CD14-positive monocyte (primary cell): ENCODE data around the gene SYNGAP1. TPM values are rescaled to one million over a fixed set of nuclear protein-coding genes. Genes with fewer than 3 reads are reported as not detected.
"Not testable (repeated sequence)": the region's sequence is repeated elsewhere in the genome, so short reads cannot be mapped to it uniquely, and the experiment has no call there.

Experiments used
- DNase-seq, 3 donors: peaks; one replicate each; pipeline ENCODE4 v3.0.0-alpha.2; 2011 to 2022
- H2AFZ ChIP-seq: 2 replicates; pipeline ENCODE4 v1.6.0; 2012; ENCODE audit warnings: mild to moderate bottlenecking, low read depth, low read length, inconsistent platforms; ENCODE audit not compliant: insufficient read depth, poor library complexity, severe bottlenecking
- H3K27ac ChIP-seq, 2 donors: 1 replicate in 1 of 2; 2 replicates in 1 of 2; pipeline ENCODE4 v1.5.1; 2012 to 2013; ENCODE audit warnings: low read length in 2 of 2, control low read depth in 1 of 2, inconsistent platforms in 1 of 2, low read depth in 1 of 2, mild to moderate bottlenecking in 1 of 2
- H3K27me3 ChIP-seq, 2 donors: one replicate each; pipeline versions ENCODE4 v1.6.0 to v1.6.1; 2011 to 2013; ENCODE audit warnings: low read length in 2 of 2; ENCODE audit not compliant: control insufficient read depth in 2 of 2, insufficient read depth in 2 of 2
- H3K36me3 ChIP-seq, 2 donors: replicated peaks in 1 of 2; 1 replicate in 1 of 2; 2 replicates in 1 of 2; pipeline versions ENCODE4 v1.5.1 to v1.6.1; 2012 to 2013; ENCODE audit warnings: low read length in 2 of 2, control low read depth in 1 of 2, inconsistent platforms in 1 of 2, mild to moderate bottlenecking in 1 of 2; ENCODE audit not compliant: insufficient read depth in 2 of 2, control insufficient read depth in 1 of 2
- H3K4me1 ChIP-seq, 2 donors: 1 replicate in 1 of 2; 2 replicates in 1 of 2; pipeline versions ENCODE4 v1.5.1 to v1.6.1; 2012 to 2013; ENCODE audit warnings: low read length in 2 of 2, control low read depth in 1 of 2, inconsistent platforms in 1 of 2, mild to moderate bottlenecking in 1 of 2, moderate library complexity in 1 of 2; ENCODE audit not compliant: insufficient read depth in 2 of 2, control insufficient read depth in 1 of 2
- H3K4me2 ChIP-seq: replicated peaks from 2 replicates; pipeline ENCODE3; 2012; ENCODE audit warnings: low read length, moderate library complexity, mild to moderate bottlenecking; ENCODE audit not compliant: poor library complexity, severe bottlenecking; ENCODE audit errors: extremely low read depth
- H3K4me3 ChIP-seq, 3 experiments: fragments of 200-600 bp in 1 of 3; sonication (generic) in 1 of 3; replicated peaks in 1 of 3; 1 replicate in 2 of 3; 2 replicates in 1 of 3; pipeline ENCODE4 v1.5.1; 2011 to 2013; ENCODE audit warnings: low read length in 3 of 3, mild to moderate bottlenecking in 3 of 3, control low read depth in 2 of 3, low read depth in 2 of 3, inconsistent platforms in 1 of 3, moderate library complexity in 1 of 3
- H3K79me2 ChIP-seq: 2 replicates; pipeline ENCODE4 v1.6.0; 2012; ENCODE audit warnings: mild to moderate bottlenecking, control low read depth, inconsistent platforms, low read length, moderate library complexity; ENCODE audit not compliant: insufficient read depth
- H3K9ac ChIP-seq: 2 replicates; pipeline ENCODE4 v1.6.0; 2017; ENCODE audit warnings: low read length, mild to moderate bottlenecking; ENCODE audit not compliant: insufficient read depth, poor library complexity, severe bottlenecking
- H3K9me3 ChIP-seq, 2 donors: replicated peaks in 1 of 2; 1 replicate in 1 of 2; 2 replicates in 1 of 2; pipeline versions ENCODE4 v1.5.1 to v1.6.1; 2012 to 2013; ENCODE audit warnings: low read length in 2 of 2, control low read depth in 1 of 2; ENCODE audit not compliant: control insufficient read depth in 1 of 2, insufficient read depth in 1 of 2
- H4K20me1 ChIP-seq: 2 replicates; pipeline ENCODE4 v1.6.0; 2012; ENCODE audit warnings: mild to moderate bottlenecking, low read length, control low read depth, moderate library complexity; ENCODE audit not compliant: insufficient read depth
- H3K27ac Mint-ChIP-seq, 7 donors: one replicate each; pipeline ENCODE4 v1.8.0; 2020; ENCODE audit warnings: mild to moderate bottlenecking in 7 of 7, mixed read lengths in 7 of 7, moderate library complexity in 6 of 7, inconsistent platforms in 2 of 7
- H3K27me3 Mint-ChIP-seq, 3 donors: one replicate each; pipeline ENCODE4 v1.8.0; 2021 to 2022; ENCODE audit warnings: low read depth in 3 of 3, mild to moderate bottlenecking in 3 of 3, mixed read lengths in 3 of 3, moderate library complexity in 3 of 3, inconsistent platforms in 1 of 3
- H3K36me3 Mint-ChIP-seq, 2 donors: one replicate each; pipeline ENCODE4 v1.8.0; 2020; ENCODE audit warnings: mixed read lengths in 2 of 2, inconsistent platforms in 1 of 2, mild to moderate bottlenecking in 1 of 2
- H3K4me1 Mint-ChIP-seq: one replicate; pipeline ENCODE4 v1.8.0; 2020; ENCODE audit warnings: mild to moderate bottlenecking, mixed read lengths
- H3K4me3 Mint-ChIP-seq, 2 donors: one replicate each; pipeline ENCODE4 v1.8.0; 2020; ENCODE audit warnings: mild to moderate bottlenecking in 2 of 2, mixed read lengths in 2 of 2, moderate library complexity in 1 of 2
- H3K9me3 Mint-ChIP-seq, 7 donors: one replicate each; pipeline ENCODE4 v1.8.0; 2020 to 2022; ENCODE audit warnings: mixed read lengths in 7 of 7, mild to moderate bottlenecking in 6 of 7, moderate library complexity in 6 of 7, inconsistent platforms in 2 of 7
- WGBS: methylation state at CpG from one replicate; pipeline ENCODE4 v1.1.5; 2013; ENCODE audit warnings: missing lambda C conversion rate; ENCODE audit not compliant: insufficient coverage; 5-methylcytosine and 5-hydroxymethylcytosine counted together
- intact Hi-C, 2 donors: fragments of 100-400 bp; cut with micrococcal nuclease; formaldehyde crosslinking; loops; one replicate each; pipeline versions ENCODE4 v1.15.0 to v1.15.1; 2023
- polyA plus RNA-seq, 3 donors: library from polyadenylated mRNA; depleted of rRNA in 1 of 3; unstranded in 2 of 3; stranded (reverse) in 1 of 3; fragments of 300-500 nt in 2 of 3; fragments of >200 nt in 1 of 3; fragmentation: Illumina TruSeq in 2 of 3; gene quantifications; 1 replicate in 2 of 3; 2 replicates in 1 of 3; pipeline ENCODE4 v1.2.3, GENCODE V29; 2012 to 2021
- TF ChIP-seq, protein P1 (sequence below): fragments of 200-600 bp; IDR thresholded peaks from one replicate; pipeline ENCODE4 v1.8.0; 2022; ENCODE audit warnings: antibody characterized with exemption, mild to moderate bottlenecking

The SYNGAP1 gene
- polyA plus RNA-seq, 3 donors: 4.0 TPM; not detected in 2

DNA sequence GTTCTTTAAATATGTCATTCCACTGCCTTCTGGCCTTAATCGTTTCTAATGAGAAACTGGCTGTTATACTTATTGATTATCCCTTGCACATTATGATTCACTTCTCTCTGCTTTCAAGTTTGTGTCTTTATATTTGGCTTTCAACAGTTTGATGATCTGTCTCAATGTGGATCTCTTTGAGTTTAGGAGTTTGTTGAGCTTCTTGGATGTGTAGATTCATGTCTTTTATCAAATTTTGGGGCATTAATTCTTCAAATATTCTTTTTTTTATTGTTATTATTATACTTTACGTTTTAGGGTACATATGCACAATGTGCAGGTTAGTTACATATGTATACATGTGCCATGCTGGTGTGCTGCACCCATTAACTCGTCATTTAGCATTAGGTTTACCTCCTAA, 63.8 kb downstream of the SYNGAP1 start:
- Mint-ChIP-seq H3K4me3 (no peak overlapping the region), H3K36me3 (no peaks in the 10 kb centered on the region)
- intact Hi-C loops: no loop called here

DNA sequence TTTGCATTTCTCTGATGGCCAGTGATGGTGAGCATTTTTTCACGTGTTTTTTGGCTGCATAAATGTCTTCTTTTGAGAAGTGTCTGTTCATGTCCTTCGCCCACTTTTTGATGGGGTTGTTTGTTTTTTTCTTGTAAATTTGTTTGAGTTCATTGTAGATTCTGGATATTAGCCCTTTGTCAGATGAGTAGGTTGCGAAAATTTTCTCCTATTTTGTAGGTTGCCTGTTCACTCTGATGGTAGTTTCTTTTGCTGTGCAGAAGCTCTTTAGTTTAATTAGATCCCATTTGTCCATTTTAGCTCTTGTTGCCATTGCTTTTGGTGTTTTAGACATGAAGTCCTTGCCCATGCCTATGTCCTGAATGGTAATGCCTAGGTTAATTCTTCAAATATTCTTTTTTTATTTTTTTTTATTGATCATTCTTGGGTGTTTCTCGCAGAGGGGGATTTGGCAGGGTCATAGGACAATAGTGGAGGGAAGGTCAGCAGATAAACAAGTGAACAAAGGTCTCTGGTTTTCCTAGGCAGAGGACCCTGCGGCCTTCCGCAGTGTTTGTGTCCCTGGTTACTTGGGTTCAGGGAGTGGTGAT, 64.9 kb downstream of the SYNGAP1 start:
- H3K4me1 ChIP-seq, H3K9ac ChIP-seq, H3K79me2 ChIP-seq, H3K4me3 ChIP-seq, H3K9me3 Mint-ChIP-seq, H3K4me3 Mint-ChIP-seq, H3K4me1 Mint-ChIP-seq, H3K36me3 ChIP-seq, H3K4me2 ChIP-seq, H3K36me3 Mint-ChIP-seq, H3K27ac Mint-ChIP-seq, intact Hi-C loops, H3K27ac ChIP-seq, H2AFZ ChIP-seq, H3K9me3 ChIP-seq, H4K20me1 ChIP-seq, H3K27me3 ChIP-seq, DNase-seq: not testable (repeated sequence)
- H3K27me3 Mint-ChIP-seq: peaks cover 2 to 11% (median 7%) of the 10 kb centered on the region in 3 donors
- no CpG with 5 or more reads among the region's 6 CpGs for WGBS

More for the DNA sequence above, 63.8 kb downstream of the SYNGAP1 start:
- Histone ChIP-seq H4K20me1 (no peaks in the 10 kb centered on the region), H3K9me3 (no peaks in the 10 kb centered on the region), H3K79me2 (no peaks in the 10 kb centered on the region), H3K4me3 (no peak overlapping the region), H3K9ac (no peak overlapping the region), H2AFZ (no peak overlapping the region), H3K27ac (no peak overlapping the region), H3K36me3 (no peaks in the 10 kb centered on the region), H3K27me3 (no peaks in the 10 kb centered on the region), H3K4me2 (no peak overlapping the region), H3K4me1 (no peaks in the 10 kb centered on the region)
- no peak for DNase-seq
- TF ChIP-seq, protein P1, sequence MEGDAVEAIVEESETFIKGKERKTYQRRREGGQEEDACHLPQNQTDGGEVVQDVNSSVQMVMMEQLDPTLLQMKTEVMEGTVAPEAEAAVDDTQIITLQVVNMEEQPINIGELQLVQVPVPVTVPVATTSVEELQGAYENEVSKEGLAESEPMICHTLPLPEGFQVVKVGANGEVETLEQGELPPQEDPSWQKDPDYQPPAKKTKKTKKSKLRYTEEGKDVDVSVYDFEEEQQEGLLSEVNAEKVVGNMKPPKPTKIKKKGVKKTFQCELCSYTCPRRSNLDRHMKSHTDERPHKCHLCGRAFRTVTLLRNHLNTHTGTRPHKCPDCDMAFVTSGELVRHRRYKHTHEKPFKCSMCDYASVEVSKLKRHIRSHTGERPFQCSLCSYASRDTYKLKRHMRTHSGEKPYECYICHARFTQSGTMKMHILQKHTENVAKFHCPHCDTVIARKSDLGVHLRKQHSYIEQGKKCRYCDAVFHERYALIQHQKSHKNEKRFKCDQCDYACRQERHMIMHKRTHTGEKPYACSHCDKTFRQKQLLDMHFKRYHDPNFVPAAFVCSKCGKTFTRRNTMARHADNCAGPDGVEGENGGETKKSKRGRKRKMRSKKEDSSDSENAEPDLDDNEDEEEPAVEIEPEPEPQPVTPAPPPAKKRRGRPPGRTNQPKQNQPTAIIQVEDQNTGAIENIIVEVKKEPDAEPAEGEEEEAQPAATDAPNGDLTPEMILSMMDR: no peak
- no peak overlapping the region for H3K27ac Mint-ChIP-seq
- H3K9me3 Mint-ChIP-seq: peaks cover 0 to 9% (median 2%) of the 10 kb centered on the region in 7 donors
- no peaks in the 10 kb centered on the region for H3K4me1 Mint-ChIP-seq
- no CpG with 5 or more reads among the region's 3 CpGs for WGBS
- peaks cover 2 to 14% (median 7%) of the 10 kb centered on the region in 3 donors for H3K27me3 Mint-ChIP-seq

DNA sequence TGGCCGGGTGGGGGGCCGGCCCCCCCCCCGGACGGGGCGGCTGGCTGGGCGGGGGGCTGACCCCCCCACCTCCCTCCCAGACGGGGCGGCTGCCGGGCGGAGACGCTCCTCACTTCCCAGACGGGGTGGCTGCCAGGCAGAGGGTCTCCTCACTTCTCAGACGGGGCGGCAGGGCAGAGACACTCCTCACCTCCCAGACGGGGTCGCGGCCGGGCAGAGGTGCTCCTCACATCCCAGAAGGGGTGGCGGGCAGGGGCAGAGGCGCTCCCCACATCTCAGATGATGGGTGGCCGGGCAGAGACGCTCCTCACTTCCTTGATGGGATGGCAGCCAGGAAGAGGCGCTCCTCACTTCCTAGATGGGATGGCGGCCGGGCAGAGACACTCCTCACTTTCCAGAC, 65.8 kb downstream of the SYNGAP1 start:
- DNase-seq, H3K4me3 ChIP-seq, H3K9ac ChIP-seq, H3K36me3 Mint-ChIP-seq, H3K27ac ChIP-seq, intact Hi-C loops, H3K79me2 ChIP-seq, H2AFZ ChIP-seq, H3K27me3 ChIP-seq, H3K4me2 ChIP-seq, H3K9me3 ChIP-seq, H4K20me1 ChIP-seq, H3K9me3 Mint-ChIP-seq, H3K4me1 ChIP-seq, H3K36me3 ChIP-seq, H3K4me1 Mint-ChIP-seq, H3K27ac Mint-ChIP-seq, H3K4me3 Mint-ChIP-seq: not testable (repeated sequence)
- peaks cover 2 to 10% (median 7%) of the 10 kb centered on the region in 3 donors for H3K27me3 Mint-ChIP-seq
- 98% methylated on average over 8 of the region's 25 CpGs for WGBS
